Calu3 (cell line): ENCODE data around the gene RPS6KA4. TPM values are rescaled to one million over a fixed set of nuclear protein-coding genes. Genes with fewer than 3 reads are reported as not detected.

Experiments used
- BruUV-seq: library from RNA; stranded (reverse); fragments of 400-500 nt; replicated peaks from 2 replicates; lab custom pipeline; 2021; lab: Mats Ljungman, UMichigan
- CTCF ChIA-PET: fragments of 300-600 bp; sonication (Branson Sonifier 250); formaldehyde crosslinking; loops from one replicate; lab custom pipeline; 2022; ENCODE audit warnings: antibody characterized with exemption; lab: Charles Lee
- DNase-seq: peaks from one replicate; pipeline ENCODE4 v3.0.0; 2022
- H3K27ac Mint-ChIP-seq: one replicate; pipeline ENCODE4 v1.8.0; 2022; ENCODE audit warnings: mixed read lengths; ENCODE audit not compliant: unreplicated experiment
- H3K27me3 Mint-ChIP-seq: one replicate; pipeline ENCODE4 v1.8.0; 2022; ENCODE audit warnings: mixed read lengths; ENCODE audit not compliant: unreplicated experiment
- H3K36me3 Mint-ChIP-seq: one replicate; pipeline ENCODE4 v1.8.0; 2022; ENCODE audit warnings: mild to moderate bottlenecking, moderate library complexity, mixed read lengths; ENCODE audit not compliant: insufficient read depth, unreplicated experiment
- H3K4me1 Mint-ChIP-seq: one replicate; pipeline ENCODE4 v1.8.0; 2022; ENCODE audit warnings: mild to moderate bottlenecking, low read depth, mixed read lengths; ENCODE audit not compliant: unreplicated experiment
- H3K4me3 Mint-ChIP-seq: one replicate; pipeline ENCODE4 v1.8.0; 2022; ENCODE audit warnings: mild to moderate bottlenecking, low read depth, moderate library complexity, mixed read lengths; ENCODE audit not compliant: unreplicated experiment
- H3K9me3 Mint-ChIP-seq: one replicate; pipeline ENCODE4 v1.8.0; 2022; ENCODE audit warnings: low read depth, mixed read lengths; ENCODE audit not compliant: unreplicated experiment
- intact Hi-C: fragments of 100-400 bp; cut with micrococcal nuclease; formaldehyde crosslinking; loops from one replicate; pipeline ENCODE4 v1.10.0; 2022; ENCODE audit not compliant: unreplicated experiment
- total RNA-seq: library from RNA; stranded (reverse); gene quantifications from 2 replicates; pipeline ENCODE4 v1.2.3, GENCODE V29; 2022
- TF ChIP-seq, protein P1 (sequence below): fragments of 200-600 bp; IDR thresholded peaks from one replicate; pipeline ENCODE4 v1.8.0; 2022; ENCODE audit warnings: antibody characterized with exemption; ENCODE audit not compliant: unreplicated experiment

Gene RPS6KA4
- total RNA-seq, 1 experiment from 2014 or later: 46.0 TPM

DNA sequence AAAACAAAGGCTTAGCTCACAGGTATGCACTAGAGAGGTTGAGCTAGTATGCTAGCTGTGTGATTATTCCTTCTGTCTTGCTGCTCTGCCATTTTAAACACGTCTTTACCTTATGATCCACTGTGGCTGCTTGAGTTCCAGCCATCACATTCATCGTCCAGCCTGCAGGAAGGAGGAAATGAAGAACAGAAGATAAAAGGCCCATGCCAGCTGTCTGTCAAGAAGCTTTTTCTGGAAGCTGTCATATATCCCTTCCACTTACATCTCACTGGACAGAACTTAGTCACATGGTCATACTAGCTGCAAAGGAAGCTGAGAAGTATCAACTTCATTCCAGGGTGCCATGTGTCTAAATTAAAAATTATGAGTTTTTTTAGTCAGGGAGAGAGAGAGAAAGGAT, 31.6 kb upstream of the RPS6KA4 start:
- CTCF ChIA-PET: interaction anchor here (2.2 kb wide), 1 partner anchor 28 kb away, joined by 5 read pairs; no protein-coding TSS in a partner anchor
- Mint-ChIP-seq H3K27ac (no peak overlapping the region), H3K36me3 (peaks cover 10% of the 10 kb centered on the region), H3K4me1 (peaks cover 11% of the 10 kb centered on the region), H3K4me3 (no peak overlapping the region), H3K9me3 (peaks cover 3% of the 10 kb centered on the region), H3K27me3 (no peaks in the 10 kb centered on the region)
- intact Hi-C loops: no loop called here
- TF ChIP-seq, protein P1, sequence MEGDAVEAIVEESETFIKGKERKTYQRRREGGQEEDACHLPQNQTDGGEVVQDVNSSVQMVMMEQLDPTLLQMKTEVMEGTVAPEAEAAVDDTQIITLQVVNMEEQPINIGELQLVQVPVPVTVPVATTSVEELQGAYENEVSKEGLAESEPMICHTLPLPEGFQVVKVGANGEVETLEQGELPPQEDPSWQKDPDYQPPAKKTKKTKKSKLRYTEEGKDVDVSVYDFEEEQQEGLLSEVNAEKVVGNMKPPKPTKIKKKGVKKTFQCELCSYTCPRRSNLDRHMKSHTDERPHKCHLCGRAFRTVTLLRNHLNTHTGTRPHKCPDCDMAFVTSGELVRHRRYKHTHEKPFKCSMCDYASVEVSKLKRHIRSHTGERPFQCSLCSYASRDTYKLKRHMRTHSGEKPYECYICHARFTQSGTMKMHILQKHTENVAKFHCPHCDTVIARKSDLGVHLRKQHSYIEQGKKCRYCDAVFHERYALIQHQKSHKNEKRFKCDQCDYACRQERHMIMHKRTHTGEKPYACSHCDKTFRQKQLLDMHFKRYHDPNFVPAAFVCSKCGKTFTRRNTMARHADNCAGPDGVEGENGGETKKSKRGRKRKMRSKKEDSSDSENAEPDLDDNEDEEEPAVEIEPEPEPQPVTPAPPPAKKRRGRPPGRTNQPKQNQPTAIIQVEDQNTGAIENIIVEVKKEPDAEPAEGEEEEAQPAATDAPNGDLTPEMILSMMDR: no peak
- DNase-seq: no peak
- no TSS peak for BruUV-seq

DNA sequence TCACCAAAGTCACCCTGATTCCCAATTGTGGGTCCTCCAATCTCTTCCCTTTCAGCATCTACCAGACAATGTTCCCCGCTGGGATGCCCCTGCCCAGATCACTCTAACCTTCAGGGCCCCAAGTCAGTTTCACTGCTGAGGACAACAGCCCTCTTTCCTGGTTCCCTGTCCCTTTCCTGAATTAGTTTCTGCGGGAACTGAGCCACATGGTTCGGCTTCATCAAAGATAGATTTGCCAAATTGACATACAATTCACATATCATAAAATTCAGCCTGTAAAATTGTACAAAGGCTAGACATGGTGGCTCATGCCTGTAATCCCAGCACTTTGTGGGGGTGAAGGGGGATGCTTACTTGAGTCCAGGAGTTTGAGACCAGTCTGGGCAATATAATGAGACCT, 31.0 kb upstream of the RPS6KA4 start:
- CTCF ChIA-PET: interaction anchor here (2.2 kb wide), 1 partner anchor 27 kb away, joined by 5 read pairs; no protein-coding TSS in a partner anchor
- no peak for DNase-seq
- H3K4me1 Mint-ChIP-seq: peaks cover 11% of the 10 kb centered on the region
- BruUV-seq: no TSS peak
- peaks cover 3% of the 10 kb centered on the region for H3K9me3 Mint-ChIP-seq
- TF ChIP-seq, protein P1: no peak
- H3K4me3 Mint-ChIP-seq: no peak overlapping the region
- intact Hi-C loops: no loop called here
- no peaks in the 10 kb centered on the region for H3K27me3 Mint-ChIP-seq
- peaks cover 10% of the 10 kb centered on the region for H3K36me3 Mint-ChIP-seq
- H3K27ac Mint-ChIP-seq: no peak overlapping the region

DNA sequence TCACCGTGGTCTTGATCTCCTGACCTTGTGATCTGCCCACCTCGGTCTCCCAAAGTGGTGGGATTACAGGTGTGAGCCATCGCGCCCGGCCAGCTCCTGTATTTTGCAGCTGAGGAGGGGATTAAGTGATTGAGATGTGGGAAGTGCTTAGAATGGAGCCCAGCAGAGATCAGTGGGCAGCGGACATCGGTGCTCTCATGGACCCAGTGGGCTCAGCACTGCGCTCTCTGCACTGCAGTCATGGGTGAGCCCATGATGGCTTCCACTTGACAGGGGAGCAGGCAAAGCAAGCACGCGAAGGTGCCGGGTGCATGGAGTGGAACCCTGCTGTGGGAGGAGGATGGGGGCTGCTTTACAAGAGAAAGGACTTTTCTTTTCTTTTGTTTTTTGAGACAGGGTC, 28.1 kb upstream of the RPS6KA4 start:
- no peak for DNase-seq
- no TSS peak for BruUV-seq
- Mint-ChIP-seq H3K36me3 (peaks cover 8% of the 10 kb centered on the region), H3K27me3 (no peaks in the 10 kb centered on the region), H3K4me1 (peaks cover 24% of the 10 kb centered on the region), H3K9me3 (peaks cover 3% of the 10 kb centered on the region), H3K4me3 (no peak overlapping the region), H3K27ac (no peak overlapping the region)
- intact Hi-C loops: no loop called here
- CTCF ChIA-PET: interaction anchor here (1.0 to 2.8 kb wide), 4 partner anchors 13 to 47 kb away, joined by 4 to 58 read pairs (median 14); partner anchors contain the start of genes BAD, PRDX5 and TRMT112
- TF ChIP-seq, protein P1: no peak

DNA sequence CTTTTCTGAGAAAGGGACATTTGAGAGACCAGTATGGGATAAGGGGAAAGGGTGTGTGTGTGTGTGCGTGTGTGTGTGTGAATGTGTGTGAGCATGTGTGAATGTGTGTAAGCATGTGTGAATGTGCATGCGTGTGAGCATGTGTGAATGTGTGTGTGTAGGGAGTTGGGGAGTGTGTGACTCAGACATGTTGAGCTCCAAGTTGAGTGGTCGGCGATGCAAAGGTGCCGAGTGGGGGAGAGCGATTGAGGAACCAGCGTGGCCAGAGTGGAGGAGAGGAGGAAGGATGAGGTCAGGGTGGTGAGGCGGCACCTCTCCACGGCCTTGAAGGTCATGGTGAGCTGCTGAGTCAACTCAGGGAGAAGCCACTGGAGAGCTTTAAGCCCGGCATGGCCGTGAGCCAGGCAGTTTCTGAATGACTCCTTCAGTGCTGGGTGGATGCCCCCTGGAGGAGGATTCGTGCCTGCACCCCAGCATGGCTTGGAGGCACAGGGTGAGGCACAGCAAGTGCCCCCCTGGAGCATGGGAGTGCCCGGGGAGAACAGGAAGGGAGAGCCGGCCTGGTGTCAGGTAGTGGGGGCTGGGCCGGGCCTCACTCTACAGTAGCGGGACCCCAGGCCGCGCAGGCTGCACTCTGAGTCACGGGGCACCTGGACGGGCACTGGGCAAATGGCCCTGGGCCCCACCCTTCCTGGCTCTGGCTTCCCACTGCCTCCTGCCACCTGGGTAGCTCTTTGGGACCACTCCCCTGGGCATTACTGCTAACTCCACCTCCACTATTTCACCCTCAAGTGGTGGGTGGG, 27.2 kb upstream of the RPS6KA4 start:
- no peak overlapping the region for H3K27ac Mint-ChIP-seq
- no peaks in the 10 kb centered on the region for H3K27me3 Mint-ChIP-seq
- H3K36me3 Mint-ChIP-seq: peaks cover 8% of the 10 kb centered on the region
- peaks cover 3% of the 10 kb centered on the region for H3K9me3 Mint-ChIP-seq
- intact Hi-C loops: no loop called here
- BruUV-seq: no TSS peak
- peaks cover 24% of the 10 kb centered on the region for H3K4me1 Mint-ChIP-seq
- peak; percentile 84 for DNase-seq
- H3K4me3 Mint-ChIP-seq: no peak overlapping the region
- CTCF ChIA-PET: interaction anchor here (1.0 to 2.8 kb wide), 8 partner anchors 11 to 50 kb away, joined by 3 to 58 read pairs (median 4); partner anchors contain the start of genes BAD, PRDX5 and TRMT112
- TF ChIP-seq, protein P1: peak; percentile 62
